Caco-2 (cell line): ENCODE results near the gene ASIC4. TPM values are rescaled to one million over a fixed set of nuclear protein-coding genes. Genes with fewer than 3 reads are reported as not detected.

Experiments
- BruUV-seq: library from RNA; stranded (reverse); fragments of 400-500 nt; replicated peaks from 2 replicates; lab custom pipeline; 2021; lab: Mats Ljungman, UMichigan
- CTCF ChIA-PET: fragments of 300-600 bp; sonication (Branson Sonifier 250); formaldehyde crosslinking; loops from one replicate; lab custom pipeline; 2022; ENCODE audit warnings: antibody characterized with exemption; lab: Charles Lee
- POLR2A ChIA-PET: fragments of 300-600 bp; sonication (Branson Sonifier 250); formaldehyde crosslinking; loops from one replicate; lab custom pipeline; 2022; ENCODE audit warnings: antibody characterized with exemption; lab: Charles Lee
- DNase-seq, 2 experiments: peaks; one replicate each; pipeline versions ENCODE4 v3.0.0 to v3.0.0-alpha.2; 2020 to 2022
- H3K27me3 ChIP-seq: replicated peaks from 2 replicates; pipeline ENCODE4 v1.6.0; 2011; ENCODE audit warnings: low read length; ENCODE audit not compliant: control insufficient read depth, insufficient read depth
- H3K36me3 ChIP-seq: 2 replicates; pipeline ENCODE4 v1.5.1; 2011; ENCODE audit warnings: low read length; ENCODE audit not compliant: control insufficient read depth, insufficient read depth
- H3K4me1 ChIP-seq: fragments of 250-450 bp; sonication (Bioruptor Pico); 2 replicates; pipeline ENCODE4 v1.5.1; 2020; ENCODE audit warnings: mild to moderate bottlenecking
- H3K4me3 ChIP-seq: 2 replicates; pipeline ENCODE4 v1.5.1; 2011; ENCODE audit warnings: low read depth, mild to moderate bottlenecking, control low read depth, low read length
- H3K9me3 ChIP-seq: fragments of 250-450 bp; sonication (Bioruptor Pico); 2 replicates; pipeline ENCODE4 v1.5.1; 2020; ENCODE audit warnings: mild to moderate bottlenecking, moderate library complexity
- H3K27ac Mint-ChIP-seq: one replicate; pipeline ENCODE4 v1.8.0; 2022; ENCODE audit warnings: mixed read lengths; ENCODE audit not compliant: unreplicated experiment
- H3K27me3 Mint-ChIP-seq: one replicate; pipeline ENCODE4 v1.8.0; 2022; ENCODE audit warnings: mixed read lengths; ENCODE audit not compliant: insufficient read depth, unreplicated experiment
- H3K36me3 Mint-ChIP-seq: one replicate; pipeline ENCODE4 v1.8.0; 2022; ENCODE audit warnings: mild to moderate bottlenecking, mixed read lengths; ENCODE audit not compliant: insufficient read depth, unreplicated experiment
- H3K4me1 Mint-ChIP-seq: one replicate; pipeline ENCODE4 v1.8.0; 2022; ENCODE audit warnings: low read depth, mixed read lengths; ENCODE audit not compliant: unreplicated experiment
- H3K4me3 Mint-ChIP-seq: one replicate; pipeline ENCODE4 v1.8.0; 2022; ENCODE audit warnings: mild to moderate bottlenecking, moderate library complexity, mixed read lengths; ENCODE audit not compliant: unreplicated experiment
- H3K9me3 Mint-ChIP-seq: one replicate; pipeline ENCODE4 v1.8.0; 2022; ENCODE audit warnings: mixed read lengths; ENCODE audit not compliant: unreplicated experiment
- CTCF ChIP-seq, 2 experiments: fragments of 200-600 bp in 1 of 2; IDR thresholded peaks; 1 replicate in 1 of 2; 2 replicates in 1 of 2; pipeline versions ENCODE4 v1.5.1 to v1.8.0; 2011 to 2022; ENCODE audit warnings: antibody characterized with exemption in 1 of 2, control low read depth in 1 of 2, inconsistent platforms in 1 of 2, low read depth in 1 of 2, low read length in 1 of 2, mild to moderate bottlenecking in 1 of 2, moderate library complexity in 1 of 2; ENCODE audit not compliant: insufficient read depth in 1 of 2, severe bottlenecking in 1 of 2, unreplicated experiment in 1 of 2
- intact Hi-C: fragments of 100-400 bp; cut with micrococcal nuclease; formaldehyde crosslinking; loops from one replicate; pipeline ENCODE4 v1.10.0; 2022; ENCODE audit not compliant: unreplicated experiment
- total RNA-seq: library from RNA; stranded (reverse); gene quantifications from 2 replicates; pipeline ENCODE4 v1.2.3, GENCODE V29; 2022

Gene ASIC4
- total RNA-seq, 1 experiment from 2014 or later: 0.16 TPM

GRCh38 chr2:219495531-219496122 lies 18.7 kb upstream of the ASIC4 start:
- no TSS peak for BruUV-seq
- H3K27me3 ChIP-seq: no peaks in the 10 kb centered on the region
- peak; percentile 61 to 73 for TF ChIP-seq CTCF (IDR thresholded peaks at IDR 0.05; ENCODE audit: insufficient read depth in 1 of 2, low read depth in 1 of 2, low read length in 1 of 2, severe bottlenecking in 1 of 2, unreplicated experiment in 1 of 2)
- peak; percentile 80 to 83 for DNase-seq
- H3K4me1 ChIP-seq: peaks cover 14% of the 10 kb centered on the region; the same call in 1 of the 2 replicates
- Mint-ChIP-seq H3K27ac (no peak overlapping the region), H3K27me3 (peaks cover 12% of the 10 kb centered on the region), H3K4me1 (peaks cover 16% of the 10 kb centered on the region), H3K36me3 (peaks cover 11% of the 10 kb centered on the region), H3K9me3 (no peaks in the 10 kb centered on the region), H3K4me3 (no peak overlapping the region)
- H3K36me3 ChIP-seq: no peaks in the 10 kb centered on the region
- H3K4me3 ChIP-seq: no peak overlapping the region
- ChIA-PET POLR2A (no interaction called here), CTCF (interaction anchor here (0.6 to 7.2 kb wide), 24 partner anchors 10 to 217 kb away, joined by 3 to 243 read pairs (median 6); partner anchors contain the start of genes CHPF, DNPEP, OBSL1 and TMEM198)
- intact Hi-C loops: loop anchor here (1.0 kb wide), 1 partner anchor 35 kb away; no protein-coding TSS in a partner anchor
- H3K9me3 ChIP-seq: no peaks in the 10 kb centered on the region

- Histone ChIP-seq H3K9me3 (no peaks in the 10 kb centered on the region), H3K4me1 (peaks cover 14% of the 10 kb centered on the region; the same call in 1 of the 2 replicates), H3K27me3 (no peaks in the 10 kb centered on the region), H3K36me3 (no peaks in the 10 kb centered on the region), H3K4me3 (no peak overlapping the region)
- TF ChIP-seq CTCF (IDR thresholded peaks at IDR 0.05; ENCODE audit: insufficient read depth in 1 of 2, low read depth in 1 of 2, low read length in 1 of 2, severe bottlenecking in 1 of 2, unreplicated experiment in 1 of 2): no peak
- BruUV-seq: no TSS peak
- peaks cover 11% of the 10 kb centered on the region for H3K36me3 Mint-ChIP-seq
- peak overlapping the region; percentile 44 for H3K4me3 Mint-ChIP-seq
- no peak for DNase-seq
- intact Hi-C loops: no loop called here
- H3K9me3 Mint-ChIP-seq: no peaks in the 10 kb centered on the region
- H3K27ac Mint-ChIP-seq: no peak overlapping the region
- peaks cover 16% of the 10 kb centered on the region for H3K4me1 Mint-ChIP-seq
- ChIA-PET CTCF (interaction anchor here (0.7 to 7.2 kb wide), 10 partner anchors 11 to 93 kb away, joined by 4 to 243 read pairs (median 12); partner anchors contain the start of genes CHPF and TMEM198), POLR2A (no interaction called here)
- peaks cover 12% of the 10 kb centered on the region for H3K27me3 Mint-ChIP-seq
Observed at GRCh38 chr2:219496247-219496824, 17.9 kb upstream of the ASIC4 start.

- DNase-seq: no peak
- Histone ChIP-seq H3K36me3 (no peaks in the 10 kb centered on the region), H3K9me3 (no peaks in the 10 kb centered on the region), H3K4me1 (peaks cover 14% of the 10 kb centered on the region; the same call in 1 of the 2 replicates), H3K4me3 (peak overlapping the region; percentile 86), H3K27me3 (no peaks in the 10 kb centered on the region)
- Mint-ChIP-seq H3K4me3 (peak overlapping the region; percentile 98), H3K36me3 (peaks cover 11% of the 10 kb centered on the region), H3K4me1 (peaks cover 16% of the 10 kb centered on the region), H3K9me3 (no peaks in the 10 kb centered on the region), H3K27ac (no peak overlapping the region), H3K27me3 (peaks cover 10% of the 10 kb centered on the region)
- ChIA-PET POLR2A (no interaction called here), CTCF (interaction anchor here (0.7 to 7.2 kb wide), 4 partner anchors 13 to 32 kb away, joined by 4 to 243 read pairs (median 30); no protein-coding TSS in a partner anchor)
- BruUV-seq: no TSS peak
- intact Hi-C loops: no loop called here
- no peak for TF ChIP-seq CTCF (IDR thresholded peaks at IDR 0.05; ENCODE audit: insufficient read depth in 1 of 2, low read depth in 1 of 2, low read length in 1 of 2, severe bottlenecking in 1 of 2, unreplicated experiment in 1 of 2)
Observed at GRCh38 chr2:219496825-219497494, 17.3 kb upstream of the ASIC4 start.
